PC-9 (cell line): ENCODE results near the gene CLASP1. TPM values are rescaled to one million over a fixed set of nuclear protein-coding genes. Genes with fewer than 3 reads are reported as not detected.

ENCODE experiments used
- BruUV-seq: library from RNA; stranded (reverse); fragments of 400-500 nt; replicated peaks from 2 replicates; lab custom pipeline; 2021; lab: Mats Ljungman, UMichigan
- CTCF ChIA-PET: fragments of 300-600 bp; sonication (Branson Sonifier 250); formaldehyde crosslinking; loops from one replicate; lab custom pipeline; 2022; ENCODE audit warnings: antibody characterized with exemption; lab: Charles Lee
- POLR2A ChIA-PET: fragments of 300-600 bp; sonication (Branson Sonifier 250); formaldehyde crosslinking; loops from one replicate; lab custom pipeline; 2022; ENCODE audit warnings: antibody characterized with exemption; ENCODE audit not compliant: unreplicated experiment; lab: Charles Lee
- DNase-seq, 2 experiments: peaks; one replicate each; pipeline versions ENCODE4 v3.0.0 to v3.0.0-alpha.2; 2015 to 2022; ENCODE audit warnings: mixed read lengths in 1 of 2
- H2AFZ ChIP-seq: fragments of 200-600 bp; sonication (generic); 2 replicates; pipeline ENCODE4 v1.8.1; 2017; ENCODE audit warnings: antibody characterized with exemption
- H3F3A ChIP-seq: fragments of 200-600 bp; sonication (generic); 2 replicates; pipeline ENCODE4 v1.8.1; 2017; ENCODE audit warnings: antibody characterized with exemption, mild to moderate bottlenecking, low read depth; ENCODE audit not compliant: insufficient read depth
- H3K27ac ChIP-seq: fragments of 200-600 bp; sonication (generic); 2 replicates; pipeline ENCODE4 v1.6.1; 2016; ENCODE audit warnings: mixed run types
- H3K27me3 ChIP-seq: fragments of 200-600 bp; sonication (generic); 2 replicates; pipeline ENCODE4 v1.6.1; 2016; ENCODE audit warnings: low read depth, mixed run types; ENCODE audit not compliant: insufficient read depth
- H3K36me3 ChIP-seq: fragments of 200-600 bp; sonication (generic); 2 replicates; pipeline ENCODE4 v1.6.1; 2016; ENCODE audit warnings: low read depth, mixed run types
- H3K4me1 ChIP-seq: fragments of 200-600 bp; sonication (generic); replicated peaks from 2 replicates; pipeline ENCODE4 v1.6.1; 2016; ENCODE audit warnings: mixed run types; ENCODE audit not compliant: insufficient read depth
- H3K4me2 ChIP-seq: fragments of 200-600 bp; sonication (generic); 2 replicates; pipeline ENCODE4 v1.6.1; 2017; ENCODE audit warnings: mixed run types
- H3K4me3 ChIP-seq: fragments of 200-600 bp; sonication (generic); 2 replicates; pipeline ENCODE4 v1.6.1; 2016; ENCODE audit warnings: mixed run types
- H3K79me2 ChIP-seq: fragments of 200-600 bp; sonication (generic); 2 replicates; pipeline ENCODE4 v1.6.1; 2017; ENCODE audit warnings: low read depth, mixed run types
- H3K9me2 ChIP-seq: fragments of 200-600 bp; sonication (generic); 2 replicates; pipeline ENCODE4 v1.8.1; 2017; ENCODE audit warnings: mild to moderate bottlenecking; ENCODE audit not compliant: insufficient read depth
- H3K9me3 ChIP-seq: fragments of 200-600 bp; sonication (generic); 2 replicates; pipeline ENCODE4 v1.8.1; 2016; ENCODE audit warnings: low read depth; ENCODE audit not compliant: insufficient read depth
- H4K20me1 ChIP-seq: fragments of 200-600 bp; sonication (generic); 2 replicates; pipeline ENCODE4 v1.8.1; 2017; ENCODE audit not compliant: insufficient read depth
- EZH2 ChIP-seq: fragments of 200-600 bp; sonication (generic); IDR thresholded peaks from 2 replicates; pipeline ENCODE4 v1.8.0; 2017; ENCODE audit warnings: antibody characterized with exemption, low read depth
- intact Hi-C: fragments of 100-400 bp; cut with micrococcal nuclease; formaldehyde crosslinking; loops from one replicate; pipeline ENCODE4 v1.10.0; 2022; ENCODE audit not compliant: unreplicated experiment
- total RNA-seq: library from RNA; stranded (reverse); gene quantifications from 2 replicates; pipeline ENCODE4 v1.2.3, GENCODE V29; 2021
- TF ChIP-seq, protein P1 (sequence below): fragments of 200-600 bp; sonication (generic); conservative IDR thresholded peaks from 2 replicates; pipeline ENCODE4 v1.6.1; 2017; ENCODE audit warnings: mixed run types, antibody characterized with exemption, mild to moderate bottlenecking, moderate library complexity

CLASP1 gene
- total RNA-seq, 1 experiment from 2014 or later, result 61.8 TPM

DNA sequence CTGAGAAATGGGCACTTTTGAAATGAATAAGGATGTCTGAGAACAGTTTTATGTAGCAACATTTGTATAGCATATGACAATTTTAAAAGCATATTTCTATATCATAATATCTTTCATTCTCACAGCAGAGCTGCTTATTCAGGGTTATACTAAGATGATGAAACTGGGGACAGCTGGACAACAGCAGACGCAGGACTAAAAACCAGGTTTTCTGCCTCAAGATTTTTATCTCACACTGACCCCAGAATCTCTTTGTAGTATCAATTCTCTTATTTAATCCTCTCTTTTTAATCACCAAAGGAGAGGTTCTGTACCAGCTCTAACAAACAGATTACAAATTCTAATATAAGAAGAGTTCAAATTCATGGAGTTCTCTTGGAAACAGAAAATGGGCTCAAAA is 290.1 kb downstream of the CLASP1 start:
- Histone ChIP-seq H3K9me2 (no peaks in the 10 kb centered on the region), H3K4me2 (no peak overlapping the region), H3K27ac (no peak overlapping the region), H3K36me3 (peaks cover 23% of the 10 kb centered on the region), H3K4me1 (peaks cover 12% of the 10 kb centered on the region), H3K27me3 (no peaks in the 10 kb centered on the region), H3F3A (peaks cover 6% of the 10 kb centered on the region), H2AFZ (no peak overlapping the region), H4K20me1 (peaks cover 4% of the 10 kb centered on the region; the same call in 1 of the 2 replicates), H3K79me2 (no peaks in the 10 kb centered on the region), H3K4me3 (no peak overlapping the region), H3K9me3 (no peaks in the 10 kb centered on the region)
- TF ChIP-seq, protein P1, sequence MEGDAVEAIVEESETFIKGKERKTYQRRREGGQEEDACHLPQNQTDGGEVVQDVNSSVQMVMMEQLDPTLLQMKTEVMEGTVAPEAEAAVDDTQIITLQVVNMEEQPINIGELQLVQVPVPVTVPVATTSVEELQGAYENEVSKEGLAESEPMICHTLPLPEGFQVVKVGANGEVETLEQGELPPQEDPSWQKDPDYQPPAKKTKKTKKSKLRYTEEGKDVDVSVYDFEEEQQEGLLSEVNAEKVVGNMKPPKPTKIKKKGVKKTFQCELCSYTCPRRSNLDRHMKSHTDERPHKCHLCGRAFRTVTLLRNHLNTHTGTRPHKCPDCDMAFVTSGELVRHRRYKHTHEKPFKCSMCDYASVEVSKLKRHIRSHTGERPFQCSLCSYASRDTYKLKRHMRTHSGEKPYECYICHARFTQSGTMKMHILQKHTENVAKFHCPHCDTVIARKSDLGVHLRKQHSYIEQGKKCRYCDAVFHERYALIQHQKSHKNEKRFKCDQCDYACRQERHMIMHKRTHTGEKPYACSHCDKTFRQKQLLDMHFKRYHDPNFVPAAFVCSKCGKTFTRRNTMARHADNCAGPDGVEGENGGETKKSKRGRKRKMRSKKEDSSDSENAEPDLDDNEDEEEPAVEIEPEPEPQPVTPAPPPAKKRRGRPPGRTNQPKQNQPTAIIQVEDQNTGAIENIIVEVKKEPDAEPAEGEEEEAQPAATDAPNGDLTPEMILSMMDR, result no peak
- no peak for TF ChIP-seq EZH2
- DNase-seq, result no peak
- no TSS peak for BruUV-seq
- intact Hi-C loops, result loop anchor here (10.0 kb wide), 1 partner anchor 664 kb away; no protein-coding TSS in a partner anchor
- ChIA-PET POLR2A (no interaction called here), CTCF (interaction anchor here (5.0 kb wide), 1 partner anchor 231 kb away, joined by 59 read pairs; no protein-coding TSS in a partner anchor)

DNA sequence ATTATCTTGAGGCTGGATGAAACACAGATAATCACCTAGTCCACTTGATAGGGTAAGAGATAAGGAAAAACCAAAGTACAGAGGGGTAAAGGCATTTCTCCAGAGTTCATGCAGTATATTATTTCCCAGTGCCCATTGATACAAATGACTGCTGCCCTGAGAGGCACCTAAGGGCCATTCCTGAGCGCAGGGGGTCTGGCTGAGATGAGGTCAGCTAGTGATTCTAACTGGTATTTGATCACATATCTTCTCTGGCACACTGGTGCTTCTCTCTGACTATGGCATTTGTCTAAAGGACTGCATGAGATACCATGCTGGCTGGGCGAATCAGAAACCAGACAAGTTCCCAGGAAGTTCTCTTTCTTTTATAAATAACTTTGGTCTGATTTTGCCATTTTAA is 291.0 kb downstream of the CLASP1 start:
- peaks cover 4% of the 10 kb centered on the region; the same call in 1 of the 2 replicates for H4K20me1 ChIP-seq
- DNase-seq, result no peak
- intact Hi-C loops, result loop anchor here (10.0 kb wide), 1 partner anchor 663 kb away; no protein-coding TSS in a partner anchor
- TF ChIP-seq, protein P1, result no peak
- no peak for TF ChIP-seq EZH2
- no peaks in the 10 kb centered on the region for H3K9me2 ChIP-seq
- H3K36me3 ChIP-seq, result peaks cover 19% of the 10 kb centered on the region
- H3K4me3 ChIP-seq, result no peak overlapping the region
- H3K79me2 ChIP-seq, result no peaks in the 10 kb centered on the region
- no peak overlapping the region for H3K27ac ChIP-seq
- POLR2A ChIA-PET, result no interaction called here
- peaks cover 6% of the 10 kb centered on the region for H3F3A ChIP-seq
- BruUV-seq, result no TSS peak
- CTCF ChIA-PET, result interaction anchor here (1.0 to 5.0 kb wide), 2 partner anchors 230 to 263 kb away, joined by 4 to 59 read pairs; no protein-coding TSS in a partner anchor
- H3K4me2 ChIP-seq, result no peak overlapping the region
- peaks cover 12% of the 10 kb centered on the region for H3K4me1 ChIP-seq
- H3K9me3 ChIP-seq, result no peaks in the 10 kb centered on the region
- no peaks in the 10 kb centered on the region for H3K27me3 ChIP-seq
- H2AFZ ChIP-seq, result no peak overlapping the region

DNA sequence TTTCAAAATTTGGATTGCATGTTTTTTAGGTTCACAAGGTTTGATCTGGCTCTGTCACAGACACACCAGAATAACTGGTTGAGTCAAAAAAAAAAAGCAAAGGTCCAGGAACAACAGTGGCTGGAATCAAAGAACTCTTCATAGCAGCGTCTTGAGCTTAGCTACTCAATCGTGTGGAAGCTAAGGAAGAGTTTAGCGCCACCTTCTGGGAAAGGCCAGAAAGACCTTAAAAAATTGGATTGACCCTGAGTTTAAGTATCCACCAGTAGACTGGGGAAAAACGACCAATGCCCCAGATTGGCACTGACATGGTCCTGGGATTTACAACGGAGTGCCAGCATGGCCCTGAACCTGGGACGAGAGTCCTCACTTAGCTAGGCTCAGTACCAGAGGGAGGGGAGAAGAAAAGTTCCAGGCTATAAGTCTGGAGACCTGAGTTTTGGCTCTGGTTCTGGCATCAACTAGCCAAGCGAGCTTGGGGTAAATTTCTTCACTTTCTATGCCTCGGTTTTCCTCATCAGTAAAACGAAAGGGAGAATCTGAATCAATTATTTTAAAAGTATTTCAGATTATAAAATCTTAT is 293.1 kb downstream of the CLASP1 start:
- H3K4me2 ChIP-seq, result no peak overlapping the region
- CTCF ChIA-PET, result interaction anchor here (0.6 to 5.0 kb wide), 13 partner anchors 48 to 392 kb away, joined by 3 to 59 read pairs (median 6); no protein-coding TSS in a partner anchor
- BruUV-seq, result no TSS peak
- no peak overlapping the region for H3K4me3 ChIP-seq
- TF ChIP-seq, protein P1, result peak; percentile 92
- no peak for TF ChIP-seq EZH2
- peaks cover 3% of the 10 kb centered on the region for H3F3A ChIP-seq
- H4K20me1 ChIP-seq, result no peaks in the 10 kb centered on the region
- POLR2A ChIA-PET, result interaction anchor here (0.5 to 1.2 kb wide), 2 partner anchors 227 to 261 kb away, joined by 3 to 4 read pairs; no protein-coding TSS in a partner anchor
- H3K4me1 ChIP-seq, result peaks cover 12% of the 10 kb centered on the region
- no peaks in the 10 kb centered on the region for H3K9me2 ChIP-seq
- no peak overlapping the region for H3K27ac ChIP-seq
- intact Hi-C loops, result loop anchor here (1.0 to 10.0 kb wide), 3 partner anchors 228 to 661 kb away; no protein-coding TSS in a partner anchor
- no peaks in the 10 kb centered on the region for H3K79me2 ChIP-seq
- DNase-seq, result peak; percentile 56 to 72
- no peaks in the 10 kb centered on the region for H3K27me3 ChIP-seq
- no peak overlapping the region for H2AFZ ChIP-seq
- peaks cover 23% of the 10 kb centered on the region for H3K36me3 ChIP-seq
- H3K9me3 ChIP-seq, result no peaks in the 10 kb centered on the region
